Raji (cell line): Measurements from ENCODE around the gene C6orf136.

Experiments used
- POLR2A ChIP-seq: IDR thresholded peaks from 2 replicates; pipeline ENCODE4 v1.6.1; 2011; ENCODE audit warnings: low read depth, low read length, control low read depth; ENCODE audit not compliant: insufficient read depth

C6orf136 gene

DNA sequence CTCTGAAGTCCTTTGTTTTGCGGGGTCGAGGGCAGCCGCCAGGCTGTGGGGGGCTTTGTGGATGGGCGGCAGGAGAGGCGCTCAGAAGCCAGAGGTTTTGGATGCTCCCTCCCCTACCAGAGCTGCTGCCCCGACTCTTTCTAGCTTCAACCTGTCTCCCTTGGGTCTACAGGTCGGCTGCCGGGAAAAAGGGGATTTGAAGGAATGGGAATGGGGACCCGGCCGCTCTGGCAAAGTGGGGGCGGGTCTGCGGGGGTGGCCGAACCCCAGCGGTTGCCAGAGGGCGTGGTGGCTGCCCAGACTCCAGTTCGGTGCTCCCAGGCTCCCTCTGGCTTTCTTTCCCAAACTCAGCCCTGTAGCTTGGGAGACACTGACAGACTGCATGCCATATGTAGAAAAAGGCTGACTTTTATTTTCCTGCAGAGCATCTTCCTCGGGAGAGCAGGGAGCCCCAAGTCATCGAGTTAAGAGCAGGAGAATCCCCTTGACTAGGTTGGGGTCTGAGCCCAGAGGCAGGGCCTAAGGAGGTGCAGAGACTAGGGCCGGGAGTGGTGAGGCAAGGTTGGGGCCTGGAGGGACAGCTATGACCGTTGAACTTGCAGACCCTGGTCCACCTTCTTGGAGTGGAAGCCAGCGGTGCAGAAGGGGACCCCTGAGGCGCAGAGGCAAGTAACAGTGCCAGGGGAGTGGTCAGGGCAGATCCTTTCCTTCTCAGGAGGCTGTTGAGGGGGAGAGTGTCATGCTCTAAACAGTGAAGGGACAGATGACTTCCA is 40.9 kb downstream of the C6orf136 start:
- TF ChIP-seq POLR2A, result no peak

- peak; percentile 40; the same call in 1 of the 2 replicates for TF ChIP-seq POLR2A
These were observed 41.6 kb downstream of the C6orf136 start for GRCh38 chr6:30688569-30688968.

- no peak for TF ChIP-seq POLR2A
These were observed 42.3 kb downstream of the C6orf136 start for GRCh38 chr6:30689022-30689865.

DNA sequence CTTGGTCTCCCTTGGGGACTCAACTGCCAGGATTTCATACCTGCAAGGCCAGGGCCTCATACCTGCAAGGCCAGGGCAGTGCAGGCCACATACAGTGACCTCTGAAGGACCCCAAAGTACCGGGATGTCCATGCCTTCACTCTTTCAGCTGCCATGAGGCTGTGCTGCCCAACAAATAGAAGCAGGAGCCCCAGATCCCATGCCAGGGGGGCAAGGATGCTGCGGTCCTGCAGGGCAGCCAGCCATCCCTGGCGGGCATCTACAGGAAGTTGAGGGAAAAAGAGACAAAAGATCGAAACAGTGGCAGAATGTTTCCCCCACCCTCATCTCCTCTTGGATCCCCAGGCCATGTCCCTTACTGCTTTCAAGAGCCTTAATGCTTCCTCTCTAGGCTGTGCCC is 43.1 kb downstream of the C6orf136 start:
- TF ChIP-seq POLR2A, result peak; percentile 6; the same call in 1 of the 2 replicates

DNA sequence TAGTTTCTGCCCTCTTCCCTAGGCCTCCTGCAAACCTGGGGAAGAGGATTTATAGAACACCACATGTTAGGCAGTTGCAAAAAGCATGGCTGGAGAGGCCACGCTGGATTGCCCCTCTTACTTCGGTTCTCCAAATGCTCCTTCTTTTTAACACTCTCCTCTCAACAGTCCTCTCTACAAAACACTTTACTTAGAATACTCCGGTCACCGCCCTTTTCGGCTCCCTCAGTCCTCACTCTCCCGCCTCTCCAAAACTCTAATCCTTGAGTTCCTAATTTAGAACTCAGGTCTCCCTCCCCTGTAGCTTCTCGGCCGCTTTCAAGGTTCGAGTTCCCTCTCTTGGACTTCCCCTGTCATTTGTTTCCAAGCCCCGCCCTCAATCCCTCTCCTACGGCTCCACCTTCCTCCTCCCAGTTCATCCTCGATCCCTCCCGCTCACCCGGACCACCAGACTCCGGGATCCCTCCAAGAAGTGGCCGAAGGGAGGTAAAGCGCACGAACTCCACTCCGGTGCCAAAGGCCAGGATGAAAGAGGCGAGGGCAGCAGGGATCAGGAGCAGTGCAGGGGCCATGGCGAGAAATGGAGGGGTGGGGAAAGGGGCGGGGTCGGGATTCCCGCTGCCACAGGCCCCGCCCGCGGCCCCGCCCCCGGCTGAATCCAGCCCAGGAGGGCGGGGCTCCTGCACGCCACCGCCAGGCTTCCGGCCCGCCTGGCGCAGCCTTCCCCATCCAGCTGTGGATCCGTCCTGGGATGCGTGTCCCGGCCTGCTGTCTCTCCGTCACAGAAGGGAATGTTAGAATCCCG is 43.7 kb downstream of the C6orf136 start, which contains the start of gene NRM:
NRM (minus strand) TSS at position 582 of the 805 bp plus-strand sequence; CDS start at position 572, 10 bp downstream.
- peak; percentile 76 for TF ChIP-seq POLR2A

- no peak for TF ChIP-seq POLR2A
These were observed 44.4 kb downstream of the C6orf136 start for GRCh38 chr6:30691208-30691847.

DNA sequence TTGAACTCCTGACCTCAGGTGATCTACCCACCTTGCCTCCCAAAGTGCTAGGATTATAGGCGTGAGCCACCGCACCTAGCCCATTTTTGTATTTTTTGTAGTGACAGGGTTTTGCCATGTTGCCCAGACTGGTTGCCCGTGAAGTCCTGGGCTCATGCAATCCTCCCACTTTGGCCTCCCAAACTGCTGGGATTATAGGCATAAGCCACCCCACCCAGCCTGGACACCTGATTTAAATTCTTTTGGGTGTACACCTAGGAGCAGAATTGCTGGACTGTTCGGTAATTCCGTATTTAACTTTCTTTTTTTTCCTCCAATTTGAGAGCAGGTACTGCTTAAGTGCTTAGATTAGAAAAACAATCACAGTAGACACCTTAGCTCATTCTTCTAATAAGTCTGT is 49.5 kb downstream of the C6orf136 start:
- no peak for TF ChIP-seq POLR2A

DNA sequence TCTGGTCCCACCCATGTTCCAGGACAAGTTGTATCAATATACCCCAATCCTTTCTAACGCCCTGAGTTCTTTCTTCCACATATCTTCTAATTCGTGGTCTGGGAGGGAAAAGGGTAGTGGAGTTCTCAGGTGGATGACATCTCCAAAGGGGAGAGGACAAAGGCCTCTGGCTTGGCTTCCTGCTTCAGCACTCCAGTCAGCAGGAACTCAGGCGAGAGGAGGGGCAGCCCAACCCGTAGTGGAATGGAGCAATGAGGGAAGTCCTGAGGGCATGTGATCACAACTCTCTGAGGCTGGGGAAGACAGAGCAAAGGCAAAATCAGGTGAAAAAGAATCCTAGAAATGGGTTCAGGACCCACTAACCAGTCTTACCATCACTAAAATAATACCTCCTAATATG is 53.4 kb downstream of the C6orf136 start:
- no peak for TF ChIP-seq POLR2A
